HEK293 (cell line): Measurements from ENCODE around the gene STARD10.

Experiments used
- CTCF ChIA-PET: fragments of 350-600 bp; formaldehyde crosslinking; extraction: SDS; loops from one replicate; lab custom pipeline; 2021; ENCODE audit warnings: antibody characterized with exemption; lab: Yijun Ruan, JAX
- POLR2A ChIA-PET: fragments of 300-600 bp; formaldehyde crosslinking; extraction: SDS; loops from one replicate; lab custom pipeline; 2020; ENCODE audit warnings: antibody characterized with exemption, inconsistent platforms; lab: Yijun Ruan, JAX
- H3K27ac ChIP-seq: fragments of 200-500 bp; sonication (Bioruptor generic); 2 replicates; pipeline ENCODE4 v1.5.1; 2014; ENCODE audit warnings: low read depth, low read length, control low read depth, inconsistent platforms; ENCODE audit errors: extremely low read depth
- H3K36me3 ChIP-seq, 2 experiments: fragments of 200-500 bp in 1 of 2; sonication (Bioruptor generic) in 1 of 2; 1 replicate in 1 of 2; 2 replicates in 1 of 2; pipeline ENCODE4 v1.5.1; 2014 to 2017; ENCODE audit warnings: inconsistent platforms in 2 of 2, low read length in 2 of 2; ENCODE audit not compliant: control insufficient read depth in 2 of 2, insufficient read depth in 1 of 2
- H3K4me1 ChIP-seq: fragments of 200-500 bp; sonication (Bioruptor generic); 2 replicates; pipeline ENCODE4 v1.5.1; 2014; ENCODE audit warnings: mild to moderate bottlenecking, low read length, inconsistent platforms; ENCODE audit not compliant: control insufficient read depth, insufficient read depth
- H3K4me3 ChIP-seq: 2 replicates; pipeline ENCODE4 v1.5.1; 2011; ENCODE audit warnings: low read depth, mild to moderate bottlenecking, control low read depth, low read length, moderate library complexity
- H3K9me3 ChIP-seq: fragments of 200-500 bp; sonication (Bioruptor generic); 2 replicates; pipeline ENCODE4 v1.5.1; 2014; ENCODE audit warnings: low read depth, low read length, inconsistent platforms; ENCODE audit not compliant: control insufficient read depth, insufficient read depth
- CTCF ChIP-seq: fragments of 450-650 bp; formaldehyde crosslinking; IDR thresholded peaks from 2 replicates; pipeline ENCODE4 v1.5.1; 2016; ENCODE audit warnings: missing biosample characterization, missing genetic modification characterization
- KLF8 ChIP-seq: fragments of 450-650 bp; formaldehyde crosslinking; IDR thresholded peaks from 2 replicates; pipeline ENCODE4 v1.5.1; 2016; ENCODE audit warnings: missing biosample characterization, missing genetic modification characterization
- MEIS1 ChIP-seq: sonication (generic); formaldehyde crosslinking; IDR thresholded peaks from 2 replicates; pipeline ENCODE4 v1.8.1; 2022; ENCODE audit warnings: missing genetic modification reagents, mild to moderate bottlenecking, borderline replicate concordance
- ZBTB8A ChIP-seq: fragments of 450-650 bp; formaldehyde crosslinking; IDR thresholded peaks from 2 replicates; pipeline ENCODE4 v1.5.1; 2016; ENCODE audit warnings: missing biosample characterization, missing genetic modification characterization
- ZNF169 ChIP-seq: fragments of 450-650 bp; formaldehyde crosslinking; IDR thresholded peaks from 2 replicates; pipeline ENCODE4 v1.5.1; 2016; ENCODE audit warnings: missing biosample characterization, missing genetic modification characterization
- ZNF214 ChIP-seq: fragments of 450-650 bp; formaldehyde crosslinking; IDR thresholded peaks from 2 replicates; pipeline ENCODE4 v1.5.1; 2017; ENCODE audit warnings: missing biosample characterization, mild to moderate bottlenecking, missing genetic modification characterization, borderline replicate concordance
- ZNF280D ChIP-seq: fragments of 450-650 bp; formaldehyde crosslinking; IDR thresholded peaks from 2 replicates; pipeline ENCODE4 v1.5.1; 2016; ENCODE audit warnings: missing biosample characterization, missing genetic modification characterization
- ZNF362 ChIP-seq: fragments of 450-650 bp; formaldehyde crosslinking; IDR thresholded peaks from 2 replicates; pipeline ENCODE4 v1.5.1; 2016; ENCODE audit warnings: missing biosample characterization, missing genetic modification characterization
- ZNF416 ChIP-seq: fragments of 450-650 bp; formaldehyde crosslinking; IDR thresholded peaks from 2 replicates; pipeline ENCODE4 v1.5.1; 2016; ENCODE audit warnings: missing biosample characterization, missing genetic modification characterization
- ZNF513 ChIP-seq: fragments of 450-650 bp; IDR thresholded peaks from 2 replicates; pipeline ENCODE4 v1.5.1; 2018; ENCODE audit warnings: missing biosample characterization, missing genetic modification characterization
- ZNF514 ChIP-seq: fragments of 450-650 bp; formaldehyde crosslinking; IDR thresholded peaks from 2 replicates; pipeline ENCODE4 v1.5.1; 2016; ENCODE audit warnings: missing biosample characterization, missing genetic modification characterization
- ZNF521 ChIP-seq: fragments of 450-650 bp; formaldehyde crosslinking; IDR thresholded peaks from 2 replicates; pipeline ENCODE4 v1.5.1; 2017; ENCODE audit warnings: missing biosample characterization, mild to moderate bottlenecking, missing genetic modification characterization
- ZNF529 ChIP-seq: fragments of 450-650 bp; formaldehyde crosslinking; IDR thresholded peaks from 2 replicates; pipeline ENCODE4 v1.5.1; 2017; ENCODE audit warnings: missing genetic modification characterization, missing biosample characterization; ENCODE audit not compliant: insufficient replicate concordance
- ZNF548 ChIP-seq: fragments of 450-650 bp; formaldehyde crosslinking; IDR thresholded peaks from 2 replicates; pipeline ENCODE4 v1.5.1; 2016; ENCODE audit warnings: missing biosample characterization, missing genetic modification characterization
- ZNF561 ChIP-seq: fragments of 450-650 bp; IDR thresholded peaks from 2 replicates; pipeline ENCODE4 v1.5.1; 2018; ENCODE audit warnings: missing biosample characterization, missing genetic modification characterization, borderline replicate concordance
- ZNF571 ChIP-seq: fragments of 450-650 bp; formaldehyde crosslinking; IDR thresholded peaks from 2 replicates; pipeline ENCODE4 v1.5.0; 2017; ENCODE audit warnings: missing biosample characterization, missing genetic modification characterization
- ZNF580 ChIP-seq: fragments of 450-650 bp; formaldehyde crosslinking; IDR thresholded peaks from 2 replicates; pipeline ENCODE4 v1.5.1; 2016; ENCODE audit warnings: missing biosample characterization, missing genetic modification characterization
- ZNF76 ChIP-seq: fragments of 450-650 bp; formaldehyde crosslinking; IDR thresholded peaks from 2 replicates; pipeline ENCODE4; 2016; ENCODE audit warnings: low read depth, missing biosample characterization, missing genetic modification characterization, borderline replicate concordance
- ZSCAN5A ChIP-seq: fragments of 450-650 bp; formaldehyde crosslinking; IDR thresholded peaks from 2 replicates; pipeline ENCODE4 v1.5.1; 2016; ENCODE audit warnings: missing biosample characterization, missing genetic modification characterization

Gene STARD10

GRCh38 chr11:72842126-72842525, 48.3 kb upstream of the STARD10 start:
- Histone ChIP-seq H3K36me3 (peaks cover 0 to 52% of the 10 kb centered on the region in 2 experiments; a peak in 1 of 3 replicates), H3K4me1 (no peaks in the 10 kb centered on the region), H3K27ac (no peak overlapping the region), H3K4me3 (no peak overlapping the region), H3K9me3 (no peaks in the 10 kb centered on the region)
- ChIA-PET POLR2A (no interaction called here), CTCF (no interaction called here)
- TF ChIP-seq ZSCAN5A (tag by site-specific recombination): no peak
- no peak for TF ChIP-seq ZNF416
- TF ChIP-seq ZNF529: no peak
- TF ChIP-seq ZBTB8A: no peak
- TF ChIP-seq ZNF169 (tag by site-specific recombination): no peak
- TF ChIP-seq ZNF514: no peak
- no peak for TF ChIP-seq ZNF548 (tag by site-specific recombination)
- no peak for TF ChIP-seq ZNF571 (tag by site-specific recombination)
- TF ChIP-seq ZNF580 (tag by site-specific recombination): no peak
- TF ChIP-seq ZNF280D (tag by site-specific recombination): no peak
- TF ChIP-seq ZNF76 (tag by site-specific recombination): no peak
- no peak for TF ChIP-seq CTCF (tag by site-specific recombination)
- no peak for TF ChIP-seq ZNF513 (tag by site-specific recombination)
- no peak for TF ChIP-seq ZNF362
- TF ChIP-seq ZNF214 (tag by site-specific recombination): no peak
- TF ChIP-seq MEIS1 (CRISPR knock-in tag): no peak
- no peak for TF ChIP-seq ZNF561 (tag by site-specific recombination)
- no peak for TF ChIP-seq ZNF521 (tag by site-specific recombination)
- no peak for TF ChIP-seq KLF8 (tag by site-specific recombination)
